ENCODE results near the gene CNOT2. TPM values are rescaled to one million over a fixed set of nuclear protein-coding genes. Genes with fewer than 3 reads are reported as not detected.
A peak's percentile ranks its signal among the peaks of the same experiment; 100 is the strongest.

The CNOT2 gene
- total RNA-seq, 1 experiment from 2014 or later = 99.8 TPM

- DNase-seq (ENCODE audit: low read depth) = no peak
Measured at GRCh38 chr12:70251661-70252060, 8.4 kb downstream of the CNOT2 start.

- DNase-seq (ENCODE audit: low read depth) = no peak
Measured at GRCh38 chr12:70252832-70253231, 9.6 kb downstream of the CNOT2 start.

DNA sequence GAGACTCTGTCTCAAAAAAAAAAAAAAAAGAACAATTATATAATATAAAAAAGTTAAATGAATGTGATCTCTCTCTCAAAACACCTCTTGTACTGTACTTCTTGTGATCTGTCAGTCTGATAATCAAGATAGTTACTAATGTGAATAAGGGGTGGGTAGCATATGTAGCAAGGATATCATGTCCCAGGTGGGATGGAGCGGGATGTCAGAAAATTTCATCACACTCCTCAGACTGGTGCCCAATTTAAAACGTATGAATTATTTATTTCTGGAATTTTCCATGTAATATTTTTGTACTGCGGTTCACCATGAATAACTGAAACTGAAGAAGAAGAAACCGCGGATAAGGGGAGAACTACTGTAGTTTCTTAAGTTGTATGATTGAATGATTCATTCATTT lies 11.0 kb downstream of the CNOT2 start:
- no peak for DNase-seq (ENCODE audit: low read depth)

- no peak for DNase-seq (ENCODE audit: low read depth)
Measured at GRCh38 chr12:70254846-70255245, 11.6 kb downstream of the CNOT2 start.

- peak; percentile 46 for DNase-seq (ENCODE audit: low read depth)
Measured at GRCh38 chr12:70255311-70255710, 12.1 kb downstream of the CNOT2 start.

- DNase-seq (ENCODE audit: low read depth) = peak; percentile 74
Measured at GRCh38 chr12:70258605-70259403, 15.6 kb downstream of the CNOT2 start.

DNA sequence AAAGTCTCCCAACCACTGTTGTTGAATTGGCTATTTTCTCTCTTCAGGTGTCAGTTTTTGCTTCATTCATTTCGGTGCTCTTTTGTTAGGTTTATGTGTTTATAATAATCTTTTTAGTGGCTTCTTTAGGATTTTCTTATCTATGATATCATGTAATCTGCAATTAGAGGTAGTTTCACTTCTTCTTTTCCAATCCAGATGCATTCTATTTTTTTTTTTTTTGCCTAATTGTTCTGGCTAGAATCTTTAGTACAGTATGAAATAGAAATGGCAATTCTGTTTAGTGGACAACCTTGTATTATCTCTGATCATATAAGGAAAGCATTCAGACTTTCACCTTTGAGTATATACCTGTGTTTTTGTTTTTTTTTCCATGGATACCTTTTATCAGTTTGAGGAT lies 17.4 kb downstream of the CNOT2 start:
- no peak for DNase-seq (ENCODE audit: low read depth)

DNA sequence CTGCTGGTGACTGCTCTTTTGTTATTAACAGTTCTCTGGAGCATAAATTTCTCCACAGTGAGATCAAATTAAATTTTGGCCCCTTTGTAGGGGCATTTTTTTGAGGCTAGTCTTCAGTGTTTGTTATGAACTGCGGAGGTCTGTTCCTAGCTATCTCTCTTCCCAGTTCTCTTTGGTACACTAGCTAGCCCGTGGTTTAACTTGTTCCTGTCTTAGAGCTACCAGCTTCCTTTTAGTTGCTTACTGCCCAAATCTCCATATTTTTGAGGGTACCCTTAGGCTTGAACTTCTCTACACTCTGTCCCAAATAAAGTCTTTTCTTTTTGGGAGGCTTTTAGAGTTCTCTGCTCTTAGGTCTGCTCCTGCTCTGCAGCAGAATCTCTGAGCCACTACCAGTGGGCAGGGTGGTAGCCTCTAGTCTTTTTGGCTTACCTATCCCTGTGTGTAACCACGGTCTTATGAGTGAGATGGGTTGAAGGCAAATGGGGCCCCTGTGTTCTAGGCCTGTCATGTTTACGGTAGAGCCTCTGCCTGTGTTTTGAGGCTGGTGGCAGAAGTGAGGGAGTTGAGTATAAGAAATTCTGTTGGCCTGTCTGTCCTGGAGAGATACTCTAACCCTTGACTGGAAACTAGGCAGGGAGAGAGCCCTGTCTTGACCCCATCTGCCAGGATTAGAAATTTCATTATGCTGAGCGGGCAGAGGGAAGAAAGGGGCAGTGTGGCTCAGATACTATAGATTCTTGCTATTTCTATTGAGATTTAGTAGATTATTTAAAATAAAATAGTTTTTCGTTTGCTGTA lies 21.0 kb downstream of the CNOT2 start:
- DNase-seq (ENCODE audit: low read depth) = no peak

DNA sequence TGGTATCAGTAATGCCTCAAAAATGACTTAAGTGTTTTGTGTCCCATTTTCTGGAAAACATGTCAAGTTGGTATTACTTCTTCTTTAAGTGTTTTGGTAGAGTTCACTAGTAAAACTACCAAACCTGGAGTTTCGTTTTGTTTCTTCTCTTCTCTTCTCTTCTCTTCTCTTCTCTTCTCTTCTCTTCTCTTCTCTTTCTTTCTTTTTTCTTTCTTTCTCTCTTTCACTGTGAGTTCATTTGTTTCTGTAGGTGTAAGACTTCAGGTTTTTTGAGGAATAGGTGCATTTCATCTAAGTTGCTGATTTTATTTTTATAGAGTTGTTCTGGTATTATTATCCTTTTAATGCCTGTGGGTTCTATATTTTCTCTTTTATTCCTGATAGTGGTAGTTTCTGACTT lies 21.9 kb downstream of the CNOT2 start:
- DNase-seq (ENCODE audit: low read depth) = no peak

DNA sequence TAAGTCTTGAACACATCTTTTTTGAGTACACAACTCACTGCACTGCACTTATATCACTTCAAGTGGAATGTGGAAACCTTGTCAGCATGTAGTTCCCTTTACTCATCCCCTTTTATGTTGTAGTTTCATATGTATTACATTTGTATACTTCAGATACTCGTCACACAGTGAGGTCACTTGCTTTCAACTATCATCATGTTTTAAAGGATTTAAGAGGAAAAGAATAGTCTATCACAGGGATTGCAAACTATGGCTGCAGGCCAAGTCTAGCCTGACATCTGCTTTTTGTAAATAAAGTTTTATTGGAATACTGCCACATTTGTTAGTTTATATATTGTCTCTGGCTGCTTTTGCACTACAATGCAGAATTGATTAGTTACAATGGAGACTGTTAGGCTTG lies 24.3 kb downstream of the CNOT2 start:
- peak; percentile 6 for DNase-seq (ENCODE audit: low read depth)

GRCh38 chr12:70268972-70269371 lies 25.7 kb downstream of the CNOT2 start:
- DNase-seq (ENCODE audit: low read depth) = no peak

DNA sequence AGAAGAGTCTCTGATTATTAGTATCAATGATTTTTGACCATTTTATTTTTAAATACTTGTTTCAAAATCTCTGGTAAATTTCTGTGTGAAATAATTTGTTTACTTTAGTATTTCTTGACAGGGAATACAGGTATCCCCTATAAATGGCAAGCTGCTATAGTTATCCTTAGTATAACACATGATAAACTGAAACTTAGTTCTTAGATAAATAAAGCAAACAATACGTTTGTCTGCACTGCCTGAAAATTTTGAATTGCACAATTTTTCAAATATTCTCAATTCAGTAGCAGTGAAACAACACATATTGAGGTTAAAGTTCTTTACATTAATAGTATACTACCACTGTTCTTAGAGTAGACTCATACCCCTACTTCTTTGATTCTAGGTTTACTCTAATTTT lies 26.9 kb downstream of the CNOT2 start:
- DNase-seq (ENCODE audit: low read depth) = no peak

GRCh38 chr12:70271025-70271424 lies 27.8 kb downstream of the CNOT2 start:
- DNase-seq (ENCODE audit: low read depth) = no peak

DNA sequence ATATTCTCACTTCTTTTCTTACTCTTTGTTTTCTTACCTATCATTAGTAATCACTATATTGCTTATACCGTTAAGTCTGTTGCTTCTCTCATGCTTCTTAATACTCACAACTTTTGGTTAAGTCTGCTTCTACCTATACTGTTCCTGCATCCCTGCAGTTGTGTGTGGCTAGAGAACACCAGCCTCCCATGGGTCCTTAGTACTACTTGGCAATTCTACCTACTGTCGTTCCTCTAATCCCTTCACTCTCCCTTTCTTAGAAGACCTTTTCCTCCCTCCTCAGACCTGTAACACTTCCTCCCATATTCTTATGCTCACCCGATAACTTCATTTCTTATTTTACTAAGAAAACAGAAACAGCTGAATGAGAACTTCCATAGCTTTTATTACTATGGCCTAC lies 29.3 kb downstream of the CNOT2 start:
- DNase-seq (ENCODE audit: low read depth) = no peak

GRCh38 chr12:70275045-70275444 lies 31.8 kb downstream of the CNOT2 start:
- DNase-seq (ENCODE audit: low read depth) = no peak

DNA sequence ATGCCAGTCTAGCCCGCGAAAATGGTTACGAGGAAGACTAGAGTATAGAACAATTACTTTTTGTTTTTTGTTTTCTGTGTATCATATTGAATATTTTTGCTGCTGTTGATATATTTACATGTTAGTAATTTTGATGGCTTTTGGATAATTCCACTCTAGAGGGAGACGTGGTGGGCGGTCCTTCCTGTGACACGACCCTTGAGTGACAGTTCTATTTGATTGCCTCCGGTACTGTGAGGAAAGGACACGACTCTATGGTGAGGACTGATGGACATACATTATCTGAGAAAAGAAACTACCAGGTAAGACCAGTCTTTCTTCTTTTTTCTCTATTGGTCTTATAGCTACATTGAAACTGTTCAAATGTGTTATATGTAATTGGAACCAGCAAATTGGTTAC lies 34.7 kb downstream of the CNOT2 start:
- no peak for DNase-seq (ENCODE audit: low read depth)

DNA sequence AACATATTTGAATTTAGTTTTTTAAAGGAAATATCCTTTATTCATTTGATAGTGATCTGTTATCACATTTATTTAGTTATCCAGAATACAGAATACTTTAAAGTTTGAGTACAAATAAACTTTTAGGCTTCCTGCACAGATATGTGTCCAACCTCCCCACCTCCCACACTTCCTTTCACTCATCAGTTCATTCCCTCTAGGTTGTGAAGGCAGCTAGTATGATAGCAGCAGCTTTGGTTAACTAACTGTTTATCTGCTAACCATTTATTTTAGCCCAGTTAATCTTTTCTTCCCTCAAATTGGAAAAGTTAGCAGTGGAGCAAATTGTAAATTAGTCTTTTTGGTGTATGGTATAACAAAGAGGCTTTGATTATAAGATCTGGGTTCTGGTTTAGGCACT lies 35.7 kb downstream of the CNOT2 start:
- no peak for DNase-seq (ENCODE audit: low read depth)

GRCh38 chr12:70283232-70283631 lies 40.0 kb downstream of the CNOT2 start:
- DNase-seq (ENCODE audit: low read depth) = no peak

DNA sequence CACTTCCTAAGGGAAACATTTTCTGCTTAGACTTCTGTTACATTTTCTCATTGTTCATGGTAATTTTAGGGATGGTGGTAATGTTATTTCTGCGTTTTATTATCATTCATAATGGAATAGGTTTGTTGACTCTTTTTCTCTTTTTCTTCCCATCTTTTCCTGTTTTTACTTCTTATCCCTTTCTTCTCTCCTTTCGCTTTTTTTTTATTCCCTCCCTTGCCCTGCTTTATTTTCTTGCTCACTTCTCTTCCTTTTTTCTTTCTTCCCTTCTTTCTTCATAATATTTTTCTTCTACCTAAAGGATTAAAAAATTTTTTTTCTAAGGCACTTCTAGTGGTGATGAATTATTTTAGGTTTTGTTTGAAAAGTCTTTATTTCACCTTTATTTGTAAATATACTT lies 45.6 kb downstream of the CNOT2 start:
- no peak for DNase-seq (ENCODE audit: low read depth)

- no peak for DNase-seq (ENCODE audit: low read depth)
Measured at GRCh38 chr12:70290116-70290515, 46.9 kb downstream of the CNOT2 start.

DNA sequence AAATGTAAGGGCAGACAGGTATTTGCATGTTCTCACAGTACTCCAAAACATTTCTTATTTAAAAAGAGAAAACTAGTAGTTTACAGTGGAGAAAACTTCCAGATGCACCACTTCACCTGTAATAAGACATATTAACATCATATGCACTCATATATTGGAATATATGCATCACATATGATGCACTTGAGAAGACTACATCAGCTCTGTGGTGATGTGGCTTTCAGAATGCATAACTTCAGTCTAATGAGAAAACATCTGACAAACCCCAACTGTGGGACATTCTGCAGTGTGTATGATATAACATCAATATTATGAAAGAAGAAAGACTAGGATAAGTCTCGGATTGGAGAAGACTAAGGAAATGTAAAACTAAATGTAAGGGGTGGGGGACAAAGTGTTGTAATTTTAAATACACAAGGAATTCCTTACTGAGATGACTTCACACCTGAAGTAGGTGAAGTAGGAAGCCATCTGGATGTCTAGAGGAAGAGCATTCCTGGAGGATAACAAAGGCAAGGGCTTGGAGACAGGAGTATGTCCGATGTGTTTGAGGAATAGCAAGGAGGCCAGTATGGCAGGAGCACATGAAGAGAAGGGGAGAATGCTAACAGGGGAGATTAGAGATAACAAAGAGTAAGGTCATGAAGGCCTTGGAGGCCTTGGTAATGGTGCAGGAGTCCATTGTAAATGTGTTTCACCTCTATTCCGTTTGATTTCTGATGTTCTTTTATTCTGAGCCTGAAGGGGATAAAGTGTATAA lies 49.0 kb downstream of the CNOT2 start:
- DNase-seq (ENCODE audit: low read depth) = no peak
